Muscle layer of colon (tissue), 2 donors: ENCODE data around the gene MMAA.
A peak's percentile ranks its signal among the peaks of the same experiment; 100 is the strongest.
"Not testable (repeated sequence)": the region's sequence is repeated elsewhere in the genome, so short reads cannot be mapped to it uniquely, and the experiment has no call there.

Source experiments
- H3K27ac ChIP-seq: one replicate; pipeline ENCODE4 v1.7.0; 2013; ENCODE audit warnings: low read depth, mild to moderate bottlenecking, low read length, moderate library complexity
- H3K27me3 ChIP-seq, 2 donors: one replicate each; pipeline ENCODE4 v1.7.0; 2013; ENCODE audit warnings: low read length in 2 of 2, mild to moderate bottlenecking in 2 of 2; ENCODE audit not compliant: insufficient read depth in 2 of 2, control insufficient read depth in 1 of 2
- H3K36me3 ChIP-seq: one replicate; pipeline ENCODE4 v1.7.0; 2013; ENCODE audit warnings: mild to moderate bottlenecking, low read length; ENCODE audit not compliant: insufficient read depth
- H3K4me1 ChIP-seq: one replicate; pipeline ENCODE4 v1.7.0; 2013; ENCODE audit warnings: mild to moderate bottlenecking, low read length; ENCODE audit not compliant: insufficient read depth
- H3K4me3 ChIP-seq, 2 donors: one replicate each; pipeline ENCODE4 v1.7.0; 2013; ENCODE audit warnings: low read length in 2 of 2, low read depth in 1 of 2, mild to moderate bottlenecking in 1 of 2, moderate library complexity in 1 of 2
- H3K9ac ChIP-seq: one replicate; pipeline ENCODE4 v1.7.0; 2013; ENCODE audit warnings: low read length
- H3K9me3 ChIP-seq: one replicate; pipeline ENCODE4 v1.7.0; 2013; ENCODE audit warnings: mild to moderate bottlenecking, low read length
- donor health status: abdominal sarcoma.
- donor health status: Adenocarcinoma of cecum.

Gene MMAA

DNA sequence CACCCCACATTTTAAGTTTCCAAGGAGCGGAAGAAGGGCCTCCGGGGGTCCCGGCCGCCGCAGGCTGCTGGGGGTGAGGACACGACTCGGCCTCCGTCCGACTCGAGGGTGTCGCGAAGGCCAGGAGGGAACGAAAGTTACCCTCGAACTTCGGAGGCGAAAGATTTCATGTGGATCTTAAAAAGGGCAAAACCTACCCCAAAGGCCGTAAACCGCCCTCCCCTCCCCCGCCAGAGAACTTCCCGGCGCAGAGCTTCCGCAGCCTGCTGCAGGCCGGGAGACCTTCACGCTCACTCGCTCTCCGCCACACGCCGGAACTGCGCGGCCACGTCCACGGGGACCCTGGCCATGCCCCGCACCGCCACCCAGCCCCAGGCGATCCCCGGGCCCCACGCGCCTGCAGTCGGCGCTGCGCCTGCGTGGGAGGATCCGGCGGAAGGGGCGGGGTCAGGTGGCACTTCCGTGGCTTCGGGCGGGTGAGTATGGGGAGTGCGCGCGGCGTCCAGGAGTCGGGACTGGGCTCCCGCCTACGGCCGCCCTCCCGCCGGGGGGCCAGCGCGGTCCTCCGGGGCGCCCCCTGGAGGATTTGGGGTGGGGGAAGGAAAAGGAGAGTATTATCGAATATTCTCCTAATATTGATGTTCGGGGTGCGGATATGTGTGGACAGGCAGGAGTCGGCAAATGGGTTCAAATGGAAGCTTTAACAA, at the start of gene MMAA:
TSS of gene MMAA (plus strand) at position 454 of the 707 bp plus-strand sequence. CDS start 19,755 bp downstream, outside the sequence.
- H3K27me3 ChIP-seq: no peaks in the 10 kb centered on the region
- no peaks in the 10 kb centered on the region for H3K36me3 ChIP-seq
- H3K4me3 ChIP-seq: peak within 1 kb of the TSS; percentile 75 to 87
- H3K9ac ChIP-seq: peak within 1 kb of the TSS; percentile 95
- H3K9me3 ChIP-seq: no peaks in the 10 kb centered on the region
- H3K27ac ChIP-seq: peak within 1 kb of the TSS; percentile 94
- peaks cover 14% of the 10 kb centered on the region for H3K4me1 ChIP-seq

DNA sequence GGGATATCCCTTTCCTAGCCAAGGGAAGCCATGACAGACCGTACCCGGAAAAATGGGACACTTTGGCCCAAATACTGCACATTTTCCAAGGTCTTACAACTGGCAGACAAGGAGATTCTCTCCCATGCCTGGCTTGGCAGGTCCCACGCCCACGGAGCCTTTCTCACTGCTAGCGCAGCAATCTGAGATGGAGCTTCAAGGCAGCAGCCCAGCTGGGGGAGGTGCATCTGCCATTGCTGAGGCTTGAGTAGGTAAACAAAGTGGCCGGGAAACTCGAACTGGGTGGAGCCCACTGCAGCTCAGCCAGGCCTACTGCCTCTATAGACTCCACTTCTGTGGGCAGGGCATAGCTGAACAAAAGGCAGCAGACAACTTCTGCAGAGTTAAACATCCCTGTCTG, 44.6 kb upstream of the MMAA start:
- H3K36me3 ChIP-seq, H3K27ac ChIP-seq, H3K4me1 ChIP-seq, H3K9me3 ChIP-seq, H3K9ac ChIP-seq, H3K4me3 ChIP-seq, H3K27me3 ChIP-seq: not testable (repeated sequence)

DNA sequence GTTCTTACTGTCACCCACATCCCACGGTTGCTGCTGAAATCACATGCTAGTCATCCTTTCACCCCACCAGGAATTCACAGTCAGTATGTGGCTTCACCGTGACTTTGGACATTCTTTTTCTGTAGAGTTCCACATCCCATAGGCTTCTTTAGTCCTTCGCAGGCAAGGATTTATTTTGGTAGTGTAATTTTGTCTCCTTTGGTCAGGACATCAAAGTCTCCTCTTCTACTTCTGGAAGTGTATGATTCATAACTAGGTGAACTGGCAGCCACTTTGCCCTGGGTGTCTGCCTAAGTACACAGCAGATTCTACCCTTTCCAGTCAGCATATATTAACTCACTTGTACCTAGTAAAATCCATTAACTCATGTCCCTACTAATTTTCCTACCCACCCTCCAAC, 38.3 kb upstream of the MMAA start:
- Histone ChIP-seq H3K9me3 (no peaks in the 10 kb centered on the region), H3K36me3 (no peaks in the 10 kb centered on the region), H3K27me3 (no peaks in the 10 kb centered on the region), H3K4me1 (no peaks in the 10 kb centered on the region), H3K27ac (no peak overlapping the region), H3K4me3 (no peak overlapping the region), H3K9ac (no peak overlapping the region)

DNA sequence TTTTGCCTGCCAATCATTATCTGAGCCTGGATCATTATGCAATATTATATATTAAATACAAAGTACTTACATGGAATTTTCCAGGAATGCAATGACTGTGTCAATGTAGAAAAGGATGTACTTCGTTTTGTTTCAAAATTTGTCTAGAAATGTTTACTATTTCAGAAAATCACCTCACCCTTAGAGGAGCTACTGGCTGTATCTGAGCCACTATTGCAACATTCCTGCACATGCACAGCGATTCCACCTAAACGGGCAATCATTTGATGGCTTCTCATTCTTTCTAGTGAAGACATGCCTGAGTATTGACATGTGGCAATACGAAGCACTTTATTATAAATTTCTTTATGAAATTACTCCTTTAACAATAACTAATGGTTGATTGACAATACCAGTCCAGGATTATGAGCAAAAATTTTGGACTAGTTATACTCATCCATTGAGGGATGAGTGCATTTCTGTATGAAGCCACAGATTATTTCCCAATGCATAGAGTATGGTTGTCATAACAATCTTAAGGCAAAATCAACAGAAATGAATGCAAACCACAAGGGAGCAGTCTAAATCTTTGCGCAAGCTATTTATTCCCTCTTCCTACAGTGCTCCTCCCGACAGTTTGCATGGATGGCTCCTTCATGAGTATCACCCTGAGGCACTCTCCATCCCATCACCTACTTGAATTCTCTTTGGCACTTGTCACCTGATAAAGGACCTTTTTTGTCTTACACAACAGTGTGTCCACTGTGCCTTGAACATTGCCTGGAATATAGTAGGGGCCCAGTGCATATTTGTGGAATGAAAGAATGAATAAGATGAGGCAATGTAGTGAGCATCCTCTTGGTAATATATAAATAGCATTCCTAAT, 35.8 kb upstream of the MMAA start:
- H3K27ac ChIP-seq: no peak overlapping the region
- H3K4me3 ChIP-seq: no peak overlapping the region
- H3K9ac ChIP-seq: no peak overlapping the region
- no peaks in the 10 kb centered on the region for H3K9me3 ChIP-seq
- no peaks in the 10 kb centered on the region for H3K36me3 ChIP-seq
- H3K4me1 ChIP-seq: no peaks in the 10 kb centered on the region
- H3K27me3 ChIP-seq: no peaks in the 10 kb centered on the region

DNA sequence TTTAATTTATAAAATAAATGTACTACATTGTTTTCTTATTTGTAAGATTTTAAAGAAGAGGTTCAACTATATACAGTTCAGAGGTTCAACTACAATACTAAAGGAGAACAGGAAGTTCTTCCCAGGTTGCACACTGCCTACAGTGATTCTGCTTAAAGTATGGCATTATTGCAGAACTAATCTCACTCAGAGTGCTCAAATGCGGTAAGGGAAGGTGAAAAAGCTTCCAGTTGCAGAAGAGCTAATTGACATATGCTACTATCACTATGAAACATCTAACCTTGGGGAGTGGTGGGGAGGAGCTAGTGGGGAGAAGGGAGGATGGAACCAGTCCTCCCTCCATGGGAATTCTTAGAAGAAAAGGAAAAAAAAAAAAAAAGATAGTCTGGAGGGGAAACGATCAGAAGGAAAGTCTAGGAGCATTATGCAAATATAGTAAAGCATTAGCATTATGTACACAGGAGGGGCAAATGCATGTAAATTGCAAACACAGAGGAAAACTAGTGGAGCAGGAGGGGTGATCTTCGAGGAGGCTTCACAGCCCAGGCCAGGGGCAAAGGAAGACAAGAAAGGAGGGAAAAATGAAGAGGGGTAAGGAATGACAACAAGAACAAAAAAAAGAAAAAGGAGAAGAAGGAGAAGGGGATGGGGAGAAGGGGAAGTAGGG, 32.0 kb upstream of the MMAA start:
- Histone ChIP-seq H3K4me3 (no peak overlapping the region), H3K9ac (no peak overlapping the region), H3K36me3 (no peaks in the 10 kb centered on the region), H3K4me1 (no peaks in the 10 kb centered on the region), H3K9me3 (no peaks in the 10 kb centered on the region), H3K27ac (no peak overlapping the region), H3K27me3 (no peaks in the 10 kb centered on the region)

DNA sequence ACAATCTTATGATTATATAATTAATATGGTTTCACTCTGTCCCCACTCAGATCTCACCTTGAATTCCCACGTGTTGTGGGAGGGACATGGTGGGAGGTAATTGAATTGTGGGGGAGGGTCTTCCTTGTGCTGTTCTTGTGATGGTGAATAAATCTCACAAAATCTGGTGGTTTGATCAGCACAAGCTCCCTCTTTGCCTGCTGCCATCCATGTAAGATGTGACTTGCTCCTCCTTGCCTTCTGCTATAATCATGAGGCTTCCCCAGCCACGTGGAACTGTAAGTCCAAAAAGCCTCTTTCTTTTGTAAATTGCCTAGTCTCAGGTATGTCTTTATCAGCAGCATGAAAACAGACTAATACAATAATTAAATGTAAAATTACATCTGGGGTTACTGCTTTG, 29.8 kb upstream of the MMAA start:
- not testable (repeated sequence) for H3K9me3 ChIP-seq, H3K27me3 ChIP-seq, H3K36me3 ChIP-seq, H3K9ac ChIP-seq, H3K27ac ChIP-seq, H3K4me3 ChIP-seq, H3K4me1 ChIP-seq

DNA sequence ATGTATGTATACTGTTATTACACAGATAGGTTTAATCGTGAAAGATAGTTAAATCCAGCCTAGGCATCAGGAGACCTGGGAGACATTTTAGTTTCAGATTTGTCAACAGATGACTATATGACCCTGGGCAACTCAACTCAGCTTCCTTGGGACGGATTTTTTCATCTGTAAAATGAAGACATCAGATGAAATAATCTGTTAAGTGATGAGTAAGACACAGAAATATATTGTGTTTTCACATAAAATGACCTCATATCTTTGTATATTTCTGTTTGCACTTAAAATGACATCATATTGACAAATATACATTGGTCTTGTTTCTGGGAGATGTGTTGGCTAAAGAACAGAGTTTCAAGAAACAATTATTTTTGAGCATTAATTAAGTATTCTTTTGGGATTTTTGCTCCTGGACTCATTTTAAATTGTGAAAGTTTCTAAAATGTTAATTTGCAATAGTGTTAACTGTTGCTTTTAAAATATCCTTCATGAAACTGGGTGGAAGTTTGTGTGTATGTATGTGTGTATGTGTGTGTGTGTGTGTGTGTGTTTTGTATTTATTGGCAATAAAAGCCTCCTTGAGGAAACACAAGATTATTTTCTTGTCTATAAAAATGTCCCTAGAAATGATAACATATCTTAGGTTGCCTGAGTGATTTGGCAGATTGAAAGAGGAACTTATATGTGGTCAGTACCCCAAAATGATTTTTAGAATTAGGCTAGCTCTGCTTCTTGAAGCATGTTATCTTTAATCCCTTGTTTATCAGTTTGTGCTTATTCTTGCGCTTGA, 29.1 kb upstream of the MMAA start:
- H3K9ac ChIP-seq: no peak overlapping the region

DNA sequence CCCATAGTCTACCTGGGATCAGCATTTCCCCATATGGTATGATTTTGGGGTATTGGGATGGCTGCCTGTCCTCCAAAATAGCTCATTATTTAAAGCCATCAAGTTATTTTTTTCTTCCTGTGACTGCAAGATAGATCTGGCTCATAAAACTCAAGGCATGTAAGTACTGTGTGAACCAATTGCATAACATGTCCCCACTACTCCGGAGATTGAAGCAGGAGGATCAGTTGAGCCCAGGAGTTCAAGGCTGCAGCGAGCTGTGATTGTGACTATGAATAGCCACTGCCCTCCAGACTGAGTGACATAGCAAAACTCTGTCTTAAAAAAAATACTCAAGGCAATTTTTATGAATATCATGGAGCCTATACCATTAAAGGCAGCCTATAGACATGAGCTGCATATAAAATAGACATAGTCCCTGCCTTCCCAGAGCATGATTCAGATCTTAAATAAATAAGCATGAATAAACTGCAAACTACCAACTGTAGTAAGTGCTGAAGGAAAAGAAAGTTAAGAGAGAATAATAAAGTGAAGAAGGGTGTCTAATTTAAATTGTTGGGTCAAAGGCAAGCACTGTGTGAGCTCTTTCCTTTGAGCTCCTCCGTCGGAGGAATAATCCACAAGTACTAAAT, 16.9 kb upstream of the MMAA start:
- Histone ChIP-seq H3K36me3 (no peaks in the 10 kb centered on the region), H3K4me1 (no peaks in the 10 kb centered on the region), H3K4me3 (no peak overlapping the region), H3K9me3 (no peaks in the 10 kb centered on the region), H3K9ac (no peak overlapping the region), H3K27ac (no peak overlapping the region), H3K27me3 (no peaks in the 10 kb centered on the region)

More for the DNA sequence above, 29.1 kb upstream of the MMAA start:
- Histone ChIP-seq H3K36me3 (no peaks in the 10 kb centered on the region), H3K4me1 (no peaks in the 10 kb centered on the region), H3K9me3 (no peaks in the 10 kb centered on the region), H3K4me3 (no peak overlapping the region), H3K27ac (no peak overlapping the region), H3K27me3 (no peaks in the 10 kb centered on the region)

DNA sequence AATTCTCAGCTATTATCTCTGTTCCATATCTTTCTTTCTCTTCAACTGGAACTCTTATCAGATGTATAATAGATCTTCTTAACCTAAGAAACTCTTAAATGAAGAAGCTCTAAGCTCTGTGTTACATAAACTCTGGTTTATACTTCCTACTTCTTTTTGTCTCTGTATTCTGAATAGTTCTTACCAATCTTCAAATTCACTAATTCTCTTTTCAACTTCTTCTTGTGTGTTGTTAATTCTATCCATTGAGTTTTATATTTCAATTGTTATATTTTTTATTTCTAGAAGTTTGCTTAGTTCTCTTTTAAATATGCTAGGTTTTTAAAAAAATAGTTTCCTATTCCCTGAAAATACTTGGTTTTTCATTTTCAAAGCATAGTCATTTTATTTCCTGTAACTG, 13.2 kb upstream of the MMAA start:
- Histone ChIP-seq H3K9me3 (no peaks in the 10 kb centered on the region), H3K27me3 (no peaks in the 10 kb centered on the region), H3K27ac (no peak overlapping the region)

DNA sequence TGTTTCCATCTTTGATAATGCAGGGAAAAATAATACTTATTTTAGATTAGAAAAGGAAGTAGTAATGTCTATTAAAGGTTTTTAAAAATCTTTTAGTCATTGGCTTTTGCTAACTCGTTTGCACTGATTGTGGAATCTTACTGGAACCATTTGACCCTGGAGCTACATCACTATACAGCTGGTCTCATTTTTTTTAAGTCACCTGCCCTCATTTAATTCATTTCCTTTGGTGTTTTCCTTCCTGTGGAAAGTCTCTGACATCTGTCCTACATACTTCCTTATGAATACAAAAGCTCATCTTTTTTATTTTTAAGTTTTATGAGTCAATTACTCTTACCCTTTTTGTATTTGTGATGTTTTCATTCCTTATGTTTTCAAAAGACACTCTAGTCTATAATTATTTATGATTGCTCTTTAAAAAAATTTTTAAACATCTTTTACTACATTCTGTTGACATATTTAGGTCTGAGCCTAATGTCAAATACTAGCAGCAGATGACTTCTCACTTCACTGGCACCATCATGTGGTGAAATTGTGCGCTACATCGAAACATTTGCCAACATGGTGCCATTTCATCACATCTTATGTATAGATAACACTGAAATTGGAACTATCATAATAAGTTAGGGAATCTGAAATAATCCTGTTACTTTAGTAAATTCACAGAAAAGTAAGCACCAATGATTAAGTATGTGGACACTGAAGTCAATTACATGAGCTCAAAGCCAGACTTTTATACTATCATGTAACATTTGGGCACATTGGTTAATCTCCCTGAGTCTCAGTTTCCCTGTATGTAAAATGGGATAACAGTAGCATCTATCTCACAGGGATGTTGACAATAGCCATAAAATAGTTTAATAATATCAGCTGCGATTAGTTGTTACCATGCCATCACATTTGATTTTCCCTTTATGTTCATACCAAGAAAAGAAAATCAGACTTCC, 9.4 kb upstream of the MMAA start:
- no peaks in the 10 kb centered on the region for H3K27me3 ChIP-seq
- no peaks in the 10 kb centered on the region for H3K36me3 ChIP-seq
- H3K9me3 ChIP-seq: no peaks in the 10 kb centered on the region
- H3K9ac ChIP-seq: no peak overlapping the region
- H3K4me3 ChIP-seq: no peak overlapping the region
- no peaks in the 10 kb centered on the region for H3K4me1 ChIP-seq
- H3K27ac ChIP-seq: no peak overlapping the region

More for the DNA sequence above, 13.2 kb upstream of the MMAA start:
- no peak overlapping the region for H3K4me3 ChIP-seq
- no peaks in the 10 kb centered on the region for H3K36me3 ChIP-seq
- H3K4me1 ChIP-seq: no peaks in the 10 kb centered on the region
- H3K9ac ChIP-seq: no peak overlapping the region
